Thyroid gland (tissue), 4 donors: ENCODE measurements around the gene KIF16B.

Experiments used
- CTCF ChIP-seq, 6 experiments: fragments of 200-600 bp in 3 of 6; fragments of 450-650 bp in 3 of 6; sonication (generic) in 3 of 6; IDR thresholded peaks; one replicate each; pipeline ENCODE4 v1.5.1; 2016 to 2019; ENCODE audit warnings: antibody characterized with exemption in 6 of 6, mild to moderate bottlenecking in 2 of 6, inconsistent platforms in 1 of 6, moderate library complexity in 1 of 6
- POLR2A ChIP-seq, 2 donors: fragments of 450-650 bp; IDR thresholded peaks; one replicate each; pipeline ENCODE4 v1.6.1; 2017; ENCODE audit warnings: antibody characterized with exemption in 2 of 2, mild to moderate bottlenecking in 2 of 2, moderate library complexity in 1 of 2

- TF ChIP-seq CTCF (IDR thresholded peaks at IDR 0.05) (no peak), POLR2A (IDR thresholded peaks at IDR 0.05) (no peak)
Measured at GRCh38 chr20:16441546-16442164, 131.6 kb downstream of the KIF16B start.
